WTC11 (cell line): ENCODE data around the gene CPNE7. TPM values are rescaled to one million over a fixed set of nuclear protein-coding genes. Genes with fewer than 3 reads are reported as not detected.

Experiments used
- ATAC-seq: fragments of 200-7000 bp; cut with Tn5 transposase; 2 replicates; pipeline ENCODE4 v1.10.0; 2021; ENCODE audit warnings: mild to moderate bottlenecking, moderate library complexity
- CTCF ChIA-PET: fragments of 300-600 bp; sonication (Branson Sonifier 250); formaldehyde crosslinking; loops from one replicate; lab custom pipeline; 2021; ENCODE audit warnings: antibody characterized with exemption; lab: Charles Lee
- POLR2A ChIA-PET: fragments of 350-600 bp; sonication (Branson Sonifier 250); formaldehyde crosslinking; loops from one replicate; lab custom pipeline; 2021; ENCODE audit warnings: antibody characterized with exemption; lab: Charles Lee
- DNase-seq: peaks from one replicate; pipeline ENCODE4 v3.0.0; 2021; ENCODE audit warnings: low spot score
- H3K27ac Mint-ChIP-seq: 2 replicates; pipeline ENCODE4 v1.8.0; 2021; ENCODE audit warnings: mixed read lengths
- H3K27me3 Mint-ChIP-seq: 2 replicates; pipeline ENCODE4 v1.8.0; 2021; ENCODE audit warnings: low read depth, mild to moderate bottlenecking, moderate library complexity, mixed read lengths
- H3K36me3 Mint-ChIP-seq: 2 replicates; pipeline ENCODE4 v1.8.0; 2021; ENCODE audit warnings: mixed read lengths
- H3K4me1 Mint-ChIP-seq: 2 replicates; pipeline ENCODE4 v1.8.0; 2022; ENCODE audit warnings: mixed read lengths
- H3K4me3 Mint-ChIP-seq: 2 replicates; pipeline ENCODE4 v1.8.0; 2021; ENCODE audit warnings: mild to moderate bottlenecking, moderate library complexity, mixed read lengths
- H3K9me3 Mint-ChIP-seq: 2 replicates; pipeline ENCODE4 v1.8.0; 2021; ENCODE audit warnings: mixed read lengths
- ARID4B ChIP-seq: sonication (generic); formaldehyde crosslinking; IDR thresholded peaks from 2 replicates; pipeline ENCODE4 v1.8.0; 2023; ENCODE audit warnings: missing genetic modification reagents, mild to moderate bottlenecking, borderline replicate concordance
- CTCF ChIP-seq: fragments of 200-600 bp; IDR thresholded peaks from 2 replicates; pipeline ENCODE4 v1.8.0; 2022; ENCODE audit warnings: antibody characterized with exemption
- ERG ChIP-seq: fragments of 250-450 bp; sonication (Bioruptor Pico); IDR thresholded peaks from 2 replicates; pipeline ENCODE4 v1.8.0; 2021; ENCODE audit warnings: mild to moderate bottlenecking
- FOXP1 ChIP-seq: sonication (generic); formaldehyde crosslinking; IDR thresholded peaks from 2 replicates; pipeline ENCODE4 v1.8.0; 2022; ENCODE audit warnings: missing genetic modification reagents, mild to moderate bottlenecking, moderate library complexity, borderline replicate concordance
- GRHL2 ChIP-seq: fragments of 250-450 bp; sonication (Bioruptor Pico); IDR thresholded peaks from 2 replicates; pipeline ENCODE4 v1.8.0; 2022; ENCODE audit warnings: mild to moderate bottlenecking, moderate library complexity; ENCODE audit not compliant: insufficient replicate concordance, severe bottlenecking
- IRF2 ChIP-seq: sonication (generic); formaldehyde crosslinking; IDR thresholded peaks from 2 replicates; pipeline ENCODE4 v1.8.0; 2022; ENCODE audit warnings: low read depth, missing genetic modification reagents, borderline replicate concordance
- JAZF1 ChIP-seq: fragments of 250-450 bp; sonication (Bioruptor Pico); IDR thresholded peaks from 2 replicates; pipeline ENCODE4 v1.9.0; 2021; ENCODE audit warnings: moderate library complexity, mild to moderate bottlenecking, inconsistent platforms
- NFYB ChIP-seq: sonication (generic); formaldehyde crosslinking; conservative IDR thresholded peaks from 2 replicates; pipeline ENCODE4 v1.8.0; 2022; ENCODE audit warnings: low read depth, missing genetic modification reagents
- NR3C1 ChIP-seq: sonication (generic); formaldehyde crosslinking; conservative IDR thresholded peaks from 2 replicates; pipeline ENCODE4 v1.8.1; 2023; ENCODE audit warnings: low read depth, mild to moderate bottlenecking, missing genetic modification reagents
- OVOL2 ChIP-seq: fragments of 250-450 bp; sonication (Bioruptor Pico); IDR thresholded peaks from 2 replicates; pipeline ENCODE4 v1.9.0; 2021; ENCODE audit warnings: mild to moderate bottlenecking, borderline replicate concordance
- RELA ChIP-seq: sonication (generic); formaldehyde crosslinking; IDR thresholded peaks from 2 replicates; pipeline ENCODE4 v1.8.1; 2022; ENCODE audit warnings: missing genetic modification reagents, mild to moderate bottlenecking, borderline replicate concordance
- SMAD3 ChIP-seq: sonication (generic); formaldehyde crosslinking; IDR thresholded peaks from 2 replicates; pipeline ENCODE4 v1.8.0; 2022; ENCODE audit warnings: missing genetic modification reagents, mild to moderate bottlenecking, borderline replicate concordance
- USF1 ChIP-seq: sonication (generic); formaldehyde crosslinking; IDR thresholded peaks from 2 replicates; pipeline ENCODE4 v1.8.0; 2022; ENCODE audit warnings: mild to moderate bottlenecking, missing genetic modification reagents
- ZBTB21 ChIP-seq: sonication (generic); formaldehyde crosslinking; IDR thresholded peaks from 2 replicates; pipeline ENCODE4 v1.8.1; 2023; ENCODE audit warnings: mild to moderate bottlenecking, missing genetic modification reagents, borderline replicate concordance
- ZNF423 ChIP-seq: fragments of 250-450 bp; sonication (Bioruptor Pico); IDR thresholded peaks from 2 replicates; pipeline ENCODE4 v2.1.2; 2022; ENCODE audit warnings: mild to moderate bottlenecking, moderate library complexity
- ZNF425 ChIP-seq: fragments of 250-450 bp; sonication (Bioruptor Pico); conservative IDR thresholded peaks from 2 replicates; pipeline ENCODE4 v1.9.0; 2021; ENCODE audit warnings: mild to moderate bottlenecking
- total RNA-seq: library from RNA; stranded (reverse); gene quantifications from 3 replicates; pipeline ENCODE4 v1.2.3, GENCODE V29; 2021
- TF ChIP-seq, protein P1 (sequence below): sonication (generic); formaldehyde crosslinking; conservative IDR thresholded peaks from 2 replicates; pipeline ENCODE4 v1.8.1; 2022; ENCODE audit warnings: mild to moderate bottlenecking, missing genetic modification reagents
- TF ChIP-seq, protein P2 (sequence below): sonication (generic); formaldehyde crosslinking; IDR thresholded peaks from 2 replicates; pipeline ENCODE4 v1.8.1; 2023; ENCODE audit warnings: mild to moderate bottlenecking, missing genetic modification reagents

The CPNE7 gene
- total RNA-seq, 1 experiment from 2014 or later, result 42.6 TPM

DNA sequence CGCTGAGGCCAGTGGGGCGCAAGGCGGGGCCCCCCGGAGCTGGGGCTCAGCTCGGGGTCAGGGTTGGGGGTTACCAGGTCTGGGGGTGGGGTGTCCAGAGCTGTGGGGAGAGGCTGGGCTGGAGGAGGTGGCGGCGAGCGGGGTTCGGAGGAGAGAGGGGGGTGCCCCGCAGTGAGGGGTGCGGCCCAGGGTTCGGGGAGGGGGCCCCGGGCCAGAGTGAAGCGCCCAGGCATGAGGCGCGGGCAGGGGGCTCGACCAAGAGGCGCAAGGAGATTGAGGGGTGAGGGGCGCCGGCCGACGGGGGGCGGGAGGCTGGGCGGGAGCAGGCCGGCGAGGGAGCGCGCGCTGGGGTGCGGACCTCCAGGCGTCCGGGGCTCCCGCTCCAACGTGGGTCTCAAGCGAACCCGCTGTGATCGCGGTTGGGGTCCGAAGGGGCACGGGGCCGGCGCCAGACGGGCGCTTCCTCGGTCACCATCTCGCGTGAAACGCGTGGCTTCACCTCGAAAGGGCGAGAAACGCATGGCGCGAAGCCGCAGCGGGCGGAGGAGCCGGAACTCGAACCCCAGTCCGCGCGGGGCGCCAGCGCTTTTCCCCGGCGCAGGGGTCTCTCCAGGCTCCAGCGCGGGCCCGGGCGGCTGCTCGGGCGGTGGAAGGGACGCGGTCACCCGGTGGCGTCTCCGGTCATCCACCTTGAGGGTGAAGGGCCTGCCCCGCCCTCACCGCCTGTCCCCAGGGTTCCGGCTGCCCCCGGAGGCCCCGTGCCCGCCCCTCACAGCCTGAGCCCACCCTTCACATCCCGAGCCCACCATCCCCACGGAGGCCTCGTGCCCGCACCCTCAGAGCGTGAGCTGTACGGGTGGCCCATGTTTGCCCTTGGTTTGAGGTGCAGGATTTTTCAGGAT is 846 bp downstream of the CPNE7 start (continued):
- TF ChIP-seq ARID4B, result no peak
- TF ChIP-seq ZNF423, result peak; percentile 46; the same call in 1 of the 2 replicates
- TF ChIP-seq ZBTB21 (CRISPR knock-in tag), result no peak
- 0 out of 2 replicates have a peak, but pooled peaks have one; percentile 29 for TF ChIP-seq NR3C1
- no peak for TF ChIP-seq ZNF425 (CRISPR knock-in tag)
- no peak for TF ChIP-seq JAZF1 (CRISPR knock-in tag)
- TF ChIP-seq OVOL2 (CRISPR knock-in tag), result no peak

DNA sequence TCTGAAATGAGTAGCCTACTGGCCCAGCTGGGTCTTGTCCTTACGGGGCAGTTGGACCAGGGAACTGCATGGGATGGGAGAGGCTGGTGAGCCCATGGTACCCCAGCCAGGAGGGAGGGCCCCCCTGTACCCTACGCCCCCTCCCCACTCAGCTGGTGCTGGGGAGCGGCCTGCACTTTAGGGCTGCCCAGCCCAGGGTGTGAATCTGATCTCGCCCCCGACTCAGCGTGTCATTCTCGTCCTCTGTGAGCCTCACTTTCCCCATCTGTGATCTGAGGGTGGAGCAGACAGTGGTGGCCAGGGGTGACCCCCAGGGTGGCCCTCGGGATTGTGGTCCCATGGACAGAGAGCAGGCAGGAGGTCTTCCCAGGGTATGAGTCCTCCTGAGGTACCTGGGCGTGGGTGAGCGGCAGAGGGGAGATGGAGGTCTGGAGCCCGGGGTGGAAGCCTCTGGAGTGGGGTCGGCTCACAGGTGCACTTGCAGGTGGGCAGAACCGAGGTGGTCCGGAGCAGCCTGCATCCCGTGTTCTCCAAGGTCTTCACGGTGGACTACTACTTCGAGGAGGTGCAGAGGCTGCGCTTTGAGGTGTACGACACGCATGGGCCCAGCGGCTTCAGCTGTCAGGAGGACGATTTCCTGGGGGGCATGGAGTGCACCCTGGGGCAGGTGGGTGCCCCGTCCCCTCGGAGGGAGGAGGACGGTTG is 1.6 kb downstream of the CPNE7 start:
- DNase-seq, result no peak
- peaks cover 10% of the 10 kb centered on the region for H3K27me3 Mint-ChIP-seq

More for the DNA sequence above, 1.6 kb downstream of the CPNE7 start:
- ChIA-PET POLR2A (no interaction called here), CTCF (interaction anchor here (0.6 to 2.6 kb wide), 4 partner anchors 12 to 758 kb away, joined by 4 to 16 read pairs (median 4); partner anchors contain the start of gene SPATA2L)
- Mint-ChIP-seq H3K4me1 (peaks cover 8% of the 10 kb centered on the region), H3K9me3 (no peaks in the 10 kb centered on the region), H3K4me3 (peak overlapping the region; percentile 56), H3K27ac (no peak overlapping the region), H3K36me3 (no peaks in the 10 kb centered on the region; the same call in 1 of the 2 replicates)
- no peak for TF ChIP-seq ERG (CRISPR knock-in tag)
- no peak for TF ChIP-seq IRF2 (CRISPR knock-in tag)
- no peak for TF ChIP-seq CTCF
- TF ChIP-seq ZNF423, result no peak
- no peak for TF ChIP-seq FOXP1 (CRISPR knock-in tag)
- TF ChIP-seq USF1 (CRISPR knock-in tag), result no peak
- no peak for TF ChIP-seq GRHL2 (CRISPR knock-in tag)
- no peak for TF ChIP-seq ZBTB21 (CRISPR knock-in tag)
- no peak for TF ChIP-seq NFYB (CRISPR knock-in tag)
- TF ChIP-seq SMAD3, result no peak
- TF ChIP-seq, protein P1, sequence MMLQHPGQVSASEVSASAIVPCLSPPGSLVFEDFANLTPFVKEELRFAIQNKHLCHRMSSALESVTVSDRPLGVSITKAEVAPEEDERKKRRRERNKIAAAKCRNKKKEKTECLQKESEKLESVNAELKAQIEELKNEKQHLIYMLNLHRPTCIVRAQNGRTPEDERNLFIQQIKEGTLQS, result no peak
- TF ChIP-seq, protein P2, sequence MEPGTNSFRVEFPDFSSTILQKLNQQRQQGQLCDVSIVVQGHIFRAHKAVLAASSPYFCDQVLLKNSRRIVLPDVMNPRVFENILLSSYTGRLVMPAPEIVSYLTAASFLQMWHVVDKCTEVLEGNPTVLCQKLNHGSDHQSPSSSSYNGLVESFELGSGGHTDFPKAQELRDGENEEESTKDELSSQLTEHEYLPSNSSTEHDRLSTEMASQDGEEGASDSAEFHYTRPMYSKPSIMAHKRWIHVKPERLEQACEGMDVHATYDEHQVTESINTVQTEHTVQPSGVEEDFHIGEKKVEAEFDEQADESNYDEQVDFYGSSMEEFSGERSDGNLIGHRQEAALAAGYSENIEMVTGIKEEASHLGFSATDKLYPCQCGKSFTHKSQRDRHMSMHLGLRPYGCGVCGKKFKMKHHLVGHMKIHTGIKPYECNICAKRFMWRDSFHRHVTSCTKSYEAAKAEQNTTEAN, result no peak
- TF ChIP-seq RELA (CRISPR knock-in tag), result no peak
- no peak for ATAC-seq
